HG02610 (cell line): ENCODE data around the gene SPON1.

Source experiments
- ATAC-seq: cut with Tn5 transposase; IDR thresholded peaks from one replicate; pipeline ENCODE4 v1.9.1; 2021; ENCODE audit warnings: mild to moderate bottlenecking, moderate library complexity; ENCODE audit not compliant: unreplicated experiment

Gene SPON1

GRCh38 chr11:14309425-14310192 is 347.1 kb downstream of the SPON1 start:
- ATAC-seq, result no peak

- no peak for ATAC-seq
Measured at GRCh38 chr11:14310679-14311078, 348.2 kb downstream of the SPON1 start.

- ATAC-seq, result no peak
Measured at GRCh38 chr11:14312736-14313438, 350.4 kb downstream of the SPON1 start.

- peak; percentile 33 for ATAC-seq
Measured at GRCh38 chr11:14314127-14314526, 351.6 kb downstream of the SPON1 start.

- peak; percentile 26 for ATAC-seq
Measured at GRCh38 chr11:14315130-14315529, 352.6 kb downstream of the SPON1 start.
